Activated B cell treated with CpG ODN at 0.5 μM for 24 hours (primary cell): ENCODE data around the gene CTNND1. TPM values are rescaled to one million over a fixed set of nuclear protein-coding genes. Genes with fewer than 3 reads are reported as not detected.

Source experiments
- ATAC-seq: fragments of 200-7000 bp; cut with Tn5 transposase; one replicate; pipeline ENCODE4 v1.10.0; 2021; ENCODE audit warnings: low read depth, mild to moderate bottlenecking, moderate library complexity
- CTCF ChIA-PET: fragments of 350-600 bp; sonication (Branson Sonifier 250); formaldehyde crosslinking; loops from one replicate; lab custom pipeline; 2021; ENCODE audit warnings: antibody characterized with exemption; lab: Charles Lee
- POLR2A ChIA-PET: fragments of 350-600 bp; sonication (Branson Sonifier 250); formaldehyde crosslinking; loops from one replicate; lab custom pipeline; 2021; ENCODE audit warnings: antibody characterized with exemption; lab: Charles Lee
- DNase-seq: peaks from one replicate; pipeline ENCODE4 v3.0.0; 2022
- H3K27ac Mint-ChIP-seq: one replicate; pipeline ENCODE4 v1.8.0; 2020; ENCODE audit warnings: mixed read lengths
- H3K27me3 Mint-ChIP-seq: one replicate; pipeline ENCODE4 v1.8.0; 2021; ENCODE audit warnings: mixed read lengths
- H3K36me3 Mint-ChIP-seq: one replicate; pipeline ENCODE4 v1.8.0; 2021; ENCODE audit warnings: low read depth, mixed read lengths
- H3K4me1 Mint-ChIP-seq: one replicate; pipeline ENCODE4 v1.8.0; 2021; ENCODE audit warnings: mixed read lengths
- H3K4me3 Mint-ChIP-seq: one replicate; pipeline ENCODE4 v1.8.0; 2020; ENCODE audit warnings: mild to moderate bottlenecking, mixed read lengths
- H3K9me3 Mint-ChIP-seq: one replicate; pipeline ENCODE4 v1.8.0; 2020; ENCODE audit warnings: mixed read lengths
- CTCF ChIP-seq: fragments of 200-600 bp; IDR thresholded peaks from one replicate; pipeline ENCODE4 v1.8.0; 2022; ENCODE audit warnings: antibody characterized with exemption, mild to moderate bottlenecking
- intact Hi-C: fragments of 100-400 bp; cut with micrococcal nuclease; formaldehyde crosslinking; loops from one replicate; pipeline ENCODE4 v1.15.1; 2024
- total RNA-seq: library from RNA; stranded (reverse); gene quantifications from 2 replicates; pipeline ENCODE4 v1.2.3, GENCODE V29; 2022

The CTNND1 gene
- total RNA-seq, 1 donor from 2014 or later = 42.3 TPM

- ChIA-PET POLR2A (interaction anchor here (0.5 to 3.9 kb wide), 18 partner anchors 8 to 455 kb away, joined by 3 to 62 read pairs (median 4); partner anchors contain the start of genes BTBD18, MED19, SELENOH and TMX2), CTCF (interaction anchor here (0.6 to 5.5 kb wide), 45 partner anchors 8 to 828 kb away, joined by 3 to 133 read pairs (median 5); partner anchors contain the start of genes BTBD18, CLP1, CTNND1 and MED19)
- Mint-ChIP-seq H3K27me3 (no peaks in the 10 kb centered on the region), H3K4me1 (peaks cover 34% of the 10 kb centered on the region), H3K9me3 (no peaks in the 10 kb centered on the region), H3K4me3 (no peak overlapping the region), H3K36me3 (peaks cover 58% of the 10 kb centered on the region), H3K27ac (peak overlapping the region; percentile 84)
- peak; percentile 87 for ATAC-seq
- no peak for DNase-seq
- intact Hi-C loops = loop anchor here (1.0 to 2.0 kb wide), 8 partner anchors 15 to 455 kb away; partner anchors contain the start of genes BTBD18, MED19, SELENOH and TMX2
- TF ChIP-seq CTCF = peak; percentile 57
Observed at GRCh38 chr11:57800444-57801182, 39.0 kb downstream of the CTNND1 start.

DNA sequence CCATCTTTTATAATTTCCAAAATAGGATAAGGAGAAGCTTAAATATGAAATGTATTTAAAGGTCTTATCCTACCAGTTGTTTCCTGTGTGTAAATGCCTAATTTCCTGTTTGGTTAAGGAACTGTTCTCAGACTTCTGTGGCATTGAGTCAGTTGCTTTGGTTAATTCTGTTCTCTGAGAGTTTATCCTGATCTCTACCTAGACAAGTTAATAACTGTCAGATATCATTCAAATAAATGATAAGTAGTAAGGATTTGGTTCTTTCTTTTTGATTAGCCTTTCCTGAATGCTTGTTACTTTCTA is 39.5 kb downstream of the CTNND1 start:
- Mint-ChIP-seq H3K27me3 (no peaks in the 10 kb centered on the region), H3K9me3 (no peaks in the 10 kb centered on the region), H3K27ac (peak overlapping the region; percentile 84), H3K4me3 (no peak overlapping the region), H3K4me1 (peaks cover 31% of the 10 kb centered on the region), H3K36me3 (peaks cover 59% of the 10 kb centered on the region)
- intact Hi-C loops = loop anchor here (2.0 kb wide), 1 partner anchor 156 kb away; no protein-coding TSS in a partner anchor
- ChIA-PET POLR2A (interaction anchor here (0.5 to 3.9 kb wide), 15 partner anchors 8 to 233 kb away, joined by 3 to 62 read pairs (median 4); partner anchors contain the start of genes BTBD18, MED19, SELENOH and TMX2), CTCF (interaction anchor here (0.7 to 5.5 kb wide), 39 partner anchors 8 to 828 kb away, joined by 3 to 133 read pairs (median 5); partner anchors contain the start of genes BTBD18, CLP1, CTNND1 and MED19)
- DNase-seq = no peak
- TF ChIP-seq CTCF = no peak
- ATAC-seq = no peak

DNA sequence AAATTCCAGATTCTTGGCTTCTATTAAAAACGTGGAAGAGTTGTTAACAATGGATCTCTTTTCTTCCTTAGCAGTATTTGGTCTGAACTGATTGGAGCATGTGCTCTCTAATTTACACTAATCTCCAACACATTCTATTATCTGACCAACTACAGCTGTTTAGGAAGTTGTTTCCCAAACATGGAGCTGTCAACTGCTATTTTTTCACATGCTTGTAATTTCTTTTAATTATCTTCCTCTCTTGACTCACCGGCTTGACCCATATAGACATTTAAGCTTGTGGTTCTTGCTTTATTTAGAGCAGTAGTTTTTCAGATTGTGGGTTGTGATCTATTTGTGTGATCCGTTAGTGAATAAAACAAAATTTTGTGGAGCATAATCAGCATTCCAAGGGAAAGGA is 40.8 kb downstream of the CTNND1 start:
- no peak overlapping the region for H3K4me3 Mint-ChIP-seq
- ATAC-seq (no peak), DNase-seq (no peak)
- H3K27ac Mint-ChIP-seq = no peak overlapping the region
- no peaks in the 10 kb centered on the region for H3K27me3 Mint-ChIP-seq
- CTCF ChIA-PET = interaction anchor here (1.5 to 5.5 kb wide), 8 partner anchors 18 to 309 kb away, joined by 3 to 133 read pairs (median 27); partner anchors contain the start of genes BTBD18, CTNND1, MED19 and TMX2
- intact Hi-C loops = no loop called here
- TF ChIP-seq CTCF = no peak
- peaks cover 62% of the 10 kb centered on the region for H3K36me3 Mint-ChIP-seq
- peaks cover 31% of the 10 kb centered on the region for H3K4me1 Mint-ChIP-seq
- POLR2A ChIA-PET = interaction anchor here (0.9 to 3.9 kb wide), 2 partner anchors 61 to 91 kb away, joined by 3 to 62 read pairs; partner anchors contain the start of genes MED19 and SELENOH
- H3K9me3 Mint-ChIP-seq = no peaks in the 10 kb centered on the region

- ATAC-seq = no peak
- POLR2A ChIA-PET = no interaction called here
- TF ChIP-seq CTCF = no peak
- no peak for DNase-seq
- peaks cover 70% of the 10 kb centered on the region for H3K36me3 Mint-ChIP-seq
- H3K27me3 Mint-ChIP-seq = no peaks in the 10 kb centered on the region
- no peaks in the 10 kb centered on the region for H3K9me3 Mint-ChIP-seq
- H3K4me1 Mint-ChIP-seq = peaks cover 14% of the 10 kb centered on the region
- CTCF ChIA-PET = interaction anchor here (0.6 kb wide), 1 partner anchor 208 kb away, joined by 3 read pairs; no protein-coding TSS in a partner anchor
- no peak overlapping the region for H3K27ac Mint-ChIP-seq
- no peak overlapping the region for H3K4me3 Mint-ChIP-seq
- intact Hi-C loops = no loop called here
Observed at GRCh38 chr11:57804466-57804865, 42.9 kb downstream of the CTNND1 start.

- ATAC-seq = no peak
- intact Hi-C loops = no loop called here
Observed at GRCh38 chr11:57805780-57806179, 44.2 kb downstream of the CTNND1 start.

More at GRCh38 chr11:57805780-57806179, 44.2 kb downstream of the CTNND1 start:
- Mint-ChIP-seq H3K27ac (no peak overlapping the region), H3K9me3 (no peaks in the 10 kb centered on the region), H3K36me3 (peaks cover 77% of the 10 kb centered on the region), H3K27me3 (no peaks in the 10 kb centered on the region), H3K4me1 (peaks cover 6% of the 10 kb centered on the region), H3K4me3 (no peak overlapping the region)
- no peak for DNase-seq
- no peak for TF ChIP-seq CTCF
- ChIA-PET CTCF (no interaction called here), POLR2A (no interaction called here)
